HepG2 (cell line): ENCODE results near the gene DNAJB2. TPM values are rescaled to one million over a fixed set of nuclear protein-coding genes. Genes with fewer than 3 reads are reported as not detected.

Experiments
- IRX3 ChIP-seq: sonication (generic); formaldehyde crosslinking; IDR thresholded peaks from 2 replicates; pipeline ENCODE4 v1.8.1; 2023; ENCODE audit warnings: mild to moderate bottlenecking, low read depth, missing genetic modification reagents, borderline replicate concordance
- MTERF4 ChIP-seq: sonication (generic); formaldehyde crosslinking; IDR thresholded peaks from 2 replicates; pipeline ENCODE4 v1.8.0; 2023; ENCODE audit warnings: mild to moderate bottlenecking, missing genetic modification reagents
- NCOR1 ChIP-seq: fragments of 200-600 bp; sonication (generic); IDR thresholded peaks from 2 replicates; pipeline ENCODE4 v1.7.0; 2017; ENCODE audit warnings: antibody characterized with exemption, low read length, borderline replicate concordance
- NFRKB ChIP-seq: fragments of 450-650 bp; IDR thresholded peaks from 2 replicates; pipeline ENCODE4 v1.6.1; 2017
- PRMT3 ChIP-seq: sonication (generic); formaldehyde crosslinking; IDR thresholded peaks from 2 replicates; pipeline ENCODE4 v1.8.1; 2022; ENCODE audit warnings: low read depth, mild to moderate bottlenecking, moderate library complexity, missing genetic modification reagents, borderline replicate concordance
- SIN3B ChIP-seq: fragments of 150-350 bp; IDR thresholded peaks from 2 replicates; pipeline ENCODE4 v1.6.1; 2014; ENCODE audit warnings: low read length
- SKI ChIP-seq: fragments of 450-650 bp; IDR thresholded peaks from one replicate; pipeline ENCODE4 v1.6.1; 2018; ENCODE audit warnings: mild to moderate bottlenecking; ENCODE audit not compliant: partially characterized antibody
- TCF7 ChIP-seq: sonication (generic); IDR thresholded peaks from 2 replicates; pipeline ENCODE4 v1.6.1; 2016; ENCODE audit warnings: antibody characterized with exemption, low read depth
- U2AF1 ChIP-seq: fragments of 200-400 bp; formaldehyde crosslinking; optimal IDR thresholded peaks from 2 replicates; pipeline ENCODE3; 2017; ENCODE audit warnings: mild to moderate bottlenecking, low read depth, low read length
- ZNF160 ChIP-seq: sonication (generic); formaldehyde crosslinking; IDR thresholded peaks from 2 replicates; pipeline ENCODE4 v1.8.0; 2022; ENCODE audit warnings: mild to moderate bottlenecking, inconsistent platforms, missing genetic modification reagents
- ZNF260 ChIP-seq: sonication (generic); formaldehyde crosslinking; IDR thresholded peaks from 2 replicates; pipeline ENCODE4 v1.4.0; 2020; ENCODE audit warnings: missing genetic modification reagents, low read depth, mild to moderate bottlenecking, borderline replicate concordance
- ZNF556 ChIP-seq: sonication (generic); formaldehyde crosslinking; IDR thresholded peaks from 2 replicates; pipeline ENCODE4 v1.4.0; 2020; ENCODE audit warnings: mild to moderate bottlenecking, missing genetic modification reagents, borderline replicate concordance
- polyA plus RNA-seq, 8 experiments: library from polyadenylated mRNA; depleted of rRNA in 3 of 8; stranded (reverse) in 7 of 8; unstranded in 1 of 8; fragments of >200 nt; fragmentation: Illumina TruSeq in 4 of 8; extraction: Trizol in 4 of 8; gene quantifications; 2 replicates each; pipeline versions ENCODE4 v1.2.1 to v1.2.3, GENCODE V29; 2011 to 2016; ENCODE audit warnings: low read depth in 4 of 8, missing spikeins in 1 of 8, mixed read lengths in 1 of 8; ENCODE audit not compliant: insufficient read depth in 1 of 8
- total RNA-seq, 5 experiments: library from RNA; depleted of rRNA; stranded (reverse); fragments of >200 nt; fragmentation: Illumina TruSeq; extraction: Trizol; gene quantifications; 2 replicates each; pipeline ENCODE4 v1.2.3, GENCODE V29; 2016; ENCODE audit warnings: low read depth in 1 of 5
- TF ChIP-seq, protein P1 (sequence below): IDR thresholded peaks from 2 replicates; pipeline ENCODE4 v1.4.0; 2020; ENCODE audit warnings: mild to moderate bottlenecking, missing genetic modification reagents
- TF ChIP-seq, protein P2 (sequence below): sonication (generic); formaldehyde crosslinking; IDR thresholded peaks from 2 replicates; pipeline ENCODE4 v1.4.0; 2020; ENCODE audit warnings: missing genetic modification reagents
- TF ChIP-seq, protein P3 (sequence below): IDR thresholded peaks from 2 replicates; pipeline ENCODE4 v1.6.1; 2016

Gene DNAJB2
- total and polyA plus RNA-seq, 2 of the 13 experiments (the other 11 are each of a cell fraction or from before 2014, with no cell fraction given), result 21.3 to 31.1 TPM

DNA sequence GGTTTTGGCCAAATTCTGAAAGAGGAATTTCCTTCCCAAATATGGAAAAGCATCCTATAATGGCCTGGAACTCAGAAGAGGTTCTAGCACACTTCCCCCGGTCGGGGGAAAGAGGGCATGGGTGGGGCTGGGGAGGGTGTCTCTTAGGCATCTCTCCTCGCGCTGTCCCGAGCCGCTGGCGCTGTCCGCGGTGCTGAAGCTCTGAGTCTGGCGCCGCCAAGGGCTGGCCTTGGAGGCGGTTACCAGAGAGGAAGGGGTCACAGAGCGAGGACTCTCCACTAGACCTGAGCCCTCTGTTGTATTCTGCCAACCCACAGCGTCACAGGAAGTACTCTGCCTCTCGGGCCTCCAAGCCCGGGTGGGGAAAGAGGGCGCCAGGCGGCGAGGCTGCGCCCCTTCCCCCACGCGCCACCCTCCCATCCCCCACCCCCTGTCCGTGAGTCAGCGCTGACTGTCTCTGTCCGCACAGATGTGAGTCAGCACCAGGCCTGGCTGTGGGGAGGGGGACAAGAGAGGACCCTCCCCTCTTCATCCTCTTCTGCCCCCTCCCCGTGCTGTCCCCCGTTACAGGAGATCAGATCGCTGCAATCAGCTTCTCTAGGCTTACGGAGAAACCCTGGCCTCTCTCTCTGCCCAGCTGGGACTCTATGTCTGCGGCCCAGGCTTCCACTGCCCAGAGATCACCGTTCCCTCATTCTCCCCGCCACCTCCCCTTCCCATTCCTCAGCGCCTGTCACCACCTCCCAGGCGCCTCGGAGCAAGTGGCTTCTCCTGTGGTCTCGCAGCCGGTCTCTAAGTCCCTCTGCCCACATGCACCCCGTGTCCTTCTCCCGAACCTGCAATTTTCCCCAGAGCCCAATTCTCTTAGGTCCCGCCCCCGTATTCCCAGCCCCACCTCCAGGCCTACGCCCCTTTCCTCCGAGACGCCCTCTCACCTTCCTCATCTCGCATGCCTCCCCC lies 29.3 kb downstream of the DNAJB2 start (continued):
- TF ChIP-seq, protein P1, sequence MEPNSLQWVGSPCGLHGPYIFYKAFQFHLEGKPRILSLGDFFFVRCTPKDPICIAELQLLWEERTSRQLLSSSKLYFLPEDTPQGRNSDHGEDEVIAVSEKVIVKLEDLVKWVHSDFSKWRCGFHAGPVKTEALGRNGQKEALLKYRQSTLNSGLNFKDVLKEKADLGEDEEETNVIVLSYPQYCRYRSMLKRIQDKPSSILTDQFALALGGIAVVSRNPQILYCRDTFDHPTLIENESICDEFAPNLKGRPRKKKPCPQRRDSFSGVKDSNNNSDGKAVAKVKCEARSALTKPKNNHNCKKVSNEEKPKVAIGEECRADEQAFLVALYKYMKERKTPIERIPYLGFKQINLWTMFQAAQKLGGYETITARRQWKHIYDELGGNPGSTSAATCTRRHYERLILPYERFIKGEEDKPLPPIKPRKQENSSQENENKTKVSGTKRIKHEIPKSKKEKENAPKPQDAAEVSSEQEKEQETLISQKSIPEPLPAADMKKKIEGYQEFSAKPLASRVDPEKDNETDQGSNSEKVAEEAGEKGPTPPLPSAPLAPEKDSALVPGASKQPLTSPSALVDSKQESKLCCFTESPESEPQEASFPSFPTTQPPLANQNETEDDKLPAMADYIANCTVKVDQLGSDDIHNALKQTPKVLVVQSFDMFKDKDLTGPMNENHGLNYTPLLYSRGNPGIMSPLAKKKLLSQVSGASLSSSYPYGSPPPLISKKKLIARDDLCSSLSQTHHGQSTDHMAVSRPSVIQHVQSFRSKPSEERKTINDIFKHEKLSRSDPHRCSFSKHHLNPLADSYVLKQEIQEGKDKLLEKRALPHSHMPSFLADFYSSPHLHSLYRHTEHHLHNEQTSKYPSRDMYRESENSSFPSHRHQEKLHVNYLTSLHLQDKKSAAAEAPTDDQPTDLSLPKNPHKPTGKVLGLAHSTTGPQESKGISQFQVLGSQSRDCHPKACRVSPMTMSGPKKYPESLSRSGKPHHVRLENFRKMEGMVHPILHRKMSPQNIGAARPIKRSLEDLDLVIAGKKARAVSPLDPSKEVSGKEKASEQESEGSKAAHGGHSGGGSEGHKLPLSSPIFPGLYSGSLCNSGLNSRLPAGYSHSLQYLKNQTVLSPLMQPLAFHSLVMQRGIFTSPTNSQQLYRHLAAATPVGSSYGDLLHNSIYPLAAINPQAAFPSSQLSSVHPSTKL, result peak; percentile 68
- TF ChIP-seq ZNF556 (CRISPR knock-in tag) (peak; percentile 51; the same call in 1 of the 2 replicates), NFRKB (no peak), TCF7 (no peak), U2AF1 (no peak), ZNF160 (CRISPR knock-in tag) (peak; percentile 95), SIN3B (no peak), PRMT3 (CRISPR knock-in tag) (peak; percentile 76; the same call in 1 of the 2 replicates), IRX3 (CRISPR knock-in tag) (peak; percentile 88; the same call in 1 of the 2 replicates), SKI (no peak), MTERF4 (CRISPR knock-in tag) (peak; percentile 91; the same call in 1 of the 2 replicates), ZNF260 (CRISPR knock-in tag) (no peak), NCOR1 (no peak)
- TF ChIP-seq, protein P2, sequence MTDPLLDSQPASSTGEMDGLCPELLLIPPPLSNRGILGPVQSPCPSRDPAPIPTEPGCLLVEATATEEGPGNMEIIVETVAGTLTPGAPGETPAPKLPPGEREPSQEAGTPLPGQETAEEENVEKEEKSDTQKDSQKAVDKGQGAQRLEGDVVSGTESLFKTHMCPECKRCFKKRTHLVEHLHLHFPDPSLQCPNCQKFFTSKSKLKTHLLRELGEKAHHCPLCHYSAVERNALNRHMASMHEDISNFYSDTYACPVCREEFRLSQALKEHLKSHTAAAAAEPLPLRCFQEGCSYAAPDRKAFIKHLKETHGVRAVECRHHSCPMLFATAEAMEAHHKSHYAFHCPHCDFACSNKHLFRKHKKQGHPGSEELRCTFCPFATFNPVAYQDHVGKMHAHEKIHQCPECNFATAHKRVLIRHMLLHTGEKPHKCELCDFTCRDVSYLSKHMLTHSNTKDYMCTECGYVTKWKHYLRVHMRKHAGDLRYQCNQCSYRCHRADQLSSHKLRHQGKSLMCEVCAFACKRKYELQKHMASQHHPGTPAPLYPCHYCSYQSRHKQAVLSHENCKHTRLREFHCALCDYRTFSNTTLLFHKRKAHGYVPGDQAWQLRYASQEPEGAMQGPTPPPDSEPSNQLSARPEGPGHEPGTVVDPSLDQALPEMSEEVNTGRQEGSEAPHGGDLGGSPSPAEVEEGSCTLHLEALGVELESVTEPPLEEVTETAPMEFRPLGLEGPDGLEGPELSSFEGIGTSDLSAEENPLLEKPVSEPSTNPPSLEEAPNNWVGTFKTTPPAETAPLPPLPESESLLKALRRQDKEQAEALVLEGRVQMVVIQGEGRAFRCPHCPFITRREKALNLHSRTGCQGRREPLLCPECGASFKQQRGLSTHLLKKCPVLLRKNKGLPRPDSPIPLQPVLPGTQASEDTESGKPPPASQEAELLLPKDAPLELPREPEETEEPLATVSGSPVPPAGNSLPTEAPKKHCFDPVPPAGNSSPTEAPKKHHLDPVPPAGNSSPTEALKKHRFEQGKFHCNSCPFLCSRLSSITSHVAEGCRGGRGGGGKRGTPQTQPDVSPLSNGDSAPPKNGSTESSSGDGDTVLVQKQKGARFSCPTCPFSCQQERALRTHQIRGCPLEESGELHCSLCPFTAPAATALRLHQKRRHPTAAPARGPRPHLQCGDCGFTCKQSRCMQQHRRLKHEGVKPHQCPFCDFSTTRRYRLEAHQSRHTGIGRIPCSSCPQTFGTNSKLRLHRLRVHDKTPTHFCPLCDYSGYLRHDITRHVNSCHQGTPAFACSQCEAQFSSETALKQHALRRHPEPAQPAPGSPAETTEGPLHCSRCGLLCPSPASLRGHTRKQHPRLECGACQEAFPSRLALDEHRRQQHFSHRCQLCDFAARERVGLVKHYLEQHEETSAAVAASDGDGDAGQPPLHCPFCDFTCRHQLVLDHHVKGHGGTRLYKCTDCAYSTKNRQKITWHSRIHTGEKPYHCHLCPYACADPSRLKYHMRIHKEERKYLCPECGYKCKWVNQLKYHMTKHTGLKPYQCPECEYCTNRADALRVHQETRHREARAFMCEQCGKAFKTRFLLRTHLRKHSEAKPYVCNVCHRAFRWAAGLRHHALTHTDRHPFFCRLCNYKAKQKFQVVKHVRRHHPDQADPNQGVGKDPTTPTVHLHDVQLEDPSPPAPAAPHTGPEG (CRISPR knock-in tag), result peak; percentile 93
- TF ChIP-seq, protein P3, sequence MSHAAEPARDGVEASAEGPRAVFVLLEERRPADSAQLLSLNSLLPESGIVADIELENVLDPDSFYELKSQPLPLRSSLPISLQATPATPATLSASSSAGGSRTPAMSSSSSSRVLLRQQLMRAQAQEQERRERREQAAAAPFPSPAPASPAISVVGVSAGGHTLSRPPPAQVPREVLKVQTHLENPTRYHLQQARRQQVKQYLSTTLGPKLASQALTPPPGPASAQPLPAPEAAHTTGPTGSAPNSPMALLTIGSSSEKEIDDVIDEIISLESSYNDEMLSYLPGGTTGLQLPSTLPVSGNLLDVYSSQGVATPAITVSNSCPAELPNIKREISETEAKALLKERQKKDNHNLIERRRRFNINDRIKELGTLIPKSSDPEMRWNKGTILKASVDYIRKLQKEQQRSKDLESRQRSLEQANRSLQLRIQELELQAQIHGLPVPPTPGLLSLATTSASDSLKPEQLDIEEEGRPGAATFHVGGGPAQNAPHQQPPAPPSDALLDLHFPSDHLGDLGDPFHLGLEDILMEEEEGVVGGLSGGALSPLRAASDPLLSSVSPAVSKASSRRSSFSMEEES (CRISPR knock-in tag), result peak; percentile 92
